HFF-Myc (cell line): ENCODE data around the gene RTP5.

Experiments used
- DNase-seq: peaks from one replicate; pipeline ENCODE4 v3.0.0-alpha.2; 2011; ENCODE audit warnings: low read depth; ENCODE audit errors: extremely low read depth
- H3K4me3 ChIP-seq: replicated peaks from 2 replicates; pipeline ENCODE4 v1.5.1; 2011; ENCODE audit warnings: low read depth, mild to moderate bottlenecking, control low read depth, low read length
- CTCF ChIP-seq: IDR thresholded peaks from 2 replicates; pipeline ENCODE4 v1.5.1; 2012; ENCODE audit warnings: mild to moderate bottlenecking, low read depth, low read length, control low read depth; ENCODE audit errors: missing control alignments

RTP5 gene

GRCh38 chr2:241887806-241888522 is 18.4 kb downstream of the RTP5 start:
- no peak overlapping the region for H3K4me3 ChIP-seq
- TF ChIP-seq CTCF = no peak
- no peak for DNase-seq

GRCh38 chr2:241888641-241889040 is 19.1 kb downstream of the RTP5 start:
- TF ChIP-seq CTCF = no peak
- DNase-seq = no peak
- no peak overlapping the region for H3K4me3 ChIP-seq

DNA sequence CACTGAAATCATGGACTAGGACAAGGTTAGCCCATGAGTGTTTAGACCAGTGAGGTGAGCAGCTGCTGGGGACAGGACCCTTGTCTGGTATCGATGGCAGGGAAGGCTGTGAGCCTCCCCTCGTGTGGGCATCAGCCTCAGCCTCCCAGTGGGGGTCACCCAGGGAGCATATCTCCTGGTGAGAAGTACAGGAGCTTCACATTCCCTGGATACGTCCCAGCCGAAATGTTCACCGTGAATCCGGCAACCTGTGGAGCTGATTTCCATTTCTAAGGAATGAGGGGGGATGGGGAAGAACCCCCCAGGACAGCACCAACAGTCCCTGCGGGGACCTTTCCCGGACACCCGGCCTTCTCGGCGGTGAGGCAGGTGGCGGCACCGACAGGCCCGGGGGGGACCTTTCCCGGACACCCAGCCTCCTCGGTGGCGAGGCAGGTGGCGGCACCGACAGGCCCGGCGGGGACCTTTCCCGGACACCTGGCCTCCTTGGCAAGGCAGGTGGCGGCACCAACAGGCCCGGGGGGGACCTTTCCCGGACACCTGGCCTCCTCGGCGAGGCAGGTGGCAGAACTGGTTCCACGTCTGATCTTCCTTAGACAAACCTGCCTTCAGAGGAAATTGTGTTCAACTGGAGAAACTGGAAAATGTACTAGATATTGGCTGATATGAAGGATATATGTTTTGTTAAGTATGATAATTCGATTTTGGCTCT is 21.2 kb downstream of the RTP5 start:
- H3K4me3 ChIP-seq = no peak overlapping the region
- no peak for TF ChIP-seq CTCF
- no peak for DNase-seq

GRCh38 chr2:241891315-241891987 is 21.9 kb downstream of the RTP5 start:
- no peak for TF ChIP-seq CTCF
- H3K4me3 ChIP-seq = no peak overlapping the region
- no peak for DNase-seq

GRCh38 chr2:241891988-241892298 is 22.4 kb downstream of the RTP5 start:
- no peak for DNase-seq
- TF ChIP-seq CTCF = no peak
- H3K4me3 ChIP-seq = no peak overlapping the region

- DNase-seq = no peak
- TF ChIP-seq CTCF = no peak
- H3K4me3 ChIP-seq = no peak overlapping the region
Measured at GRCh38 chr2:241892299-241893137, 23.0 kb downstream of the RTP5 start.
